Caco-2 (cell line): ENCODE data around the gene NTMT2. TPM values are rescaled to one million over a fixed set of nuclear protein-coding genes. Genes with fewer than 3 reads are reported as not detected.

Experiments
- BruUV-seq: library from RNA; stranded (reverse); fragments of 400-500 nt; replicated peaks from 2 replicates; lab custom pipeline; 2021; lab: Mats Ljungman, UMichigan
- CTCF ChIA-PET: fragments of 300-600 bp; sonication (Branson Sonifier 250); formaldehyde crosslinking; loops from one replicate; lab custom pipeline; 2022; ENCODE audit warnings: antibody characterized with exemption; lab: Charles Lee
- POLR2A ChIA-PET: fragments of 300-600 bp; sonication (Branson Sonifier 250); formaldehyde crosslinking; loops from one replicate; lab custom pipeline; 2022; ENCODE audit warnings: antibody characterized with exemption; lab: Charles Lee
- DNase-seq, 2 experiments: peaks; one replicate each; pipeline versions ENCODE4 v3.0.0 to v3.0.0-alpha.2; 2020 to 2022
- H3K27me3 ChIP-seq: replicated peaks from 2 replicates; pipeline ENCODE4 v1.6.0; 2011; ENCODE audit warnings: low read length; ENCODE audit not compliant: control insufficient read depth, insufficient read depth
- H3K36me3 ChIP-seq: 2 replicates; pipeline ENCODE4 v1.5.1; 2011; ENCODE audit warnings: low read length; ENCODE audit not compliant: control insufficient read depth, insufficient read depth
- H3K4me1 ChIP-seq: fragments of 250-450 bp; sonication (Bioruptor Pico); 2 replicates; pipeline ENCODE4 v1.5.1; 2020; ENCODE audit warnings: mild to moderate bottlenecking
- H3K4me3 ChIP-seq: 2 replicates; pipeline ENCODE4 v1.5.1; 2011; ENCODE audit warnings: low read depth, mild to moderate bottlenecking, control low read depth, low read length
- H3K9me3 ChIP-seq: fragments of 250-450 bp; sonication (Bioruptor Pico); 2 replicates; pipeline ENCODE4 v1.5.1; 2020; ENCODE audit warnings: mild to moderate bottlenecking, moderate library complexity
- H3K27ac Mint-ChIP-seq: one replicate; pipeline ENCODE4 v1.8.0; 2022; ENCODE audit warnings: mixed read lengths; ENCODE audit not compliant: unreplicated experiment
- H3K27me3 Mint-ChIP-seq: one replicate; pipeline ENCODE4 v1.8.0; 2022; ENCODE audit warnings: mixed read lengths; ENCODE audit not compliant: insufficient read depth, unreplicated experiment
- H3K36me3 Mint-ChIP-seq: one replicate; pipeline ENCODE4 v1.8.0; 2022; ENCODE audit warnings: mild to moderate bottlenecking, mixed read lengths; ENCODE audit not compliant: insufficient read depth, unreplicated experiment
- H3K4me1 Mint-ChIP-seq: one replicate; pipeline ENCODE4 v1.8.0; 2022; ENCODE audit warnings: low read depth, mixed read lengths; ENCODE audit not compliant: unreplicated experiment
- H3K4me3 Mint-ChIP-seq: one replicate; pipeline ENCODE4 v1.8.0; 2022; ENCODE audit warnings: mild to moderate bottlenecking, moderate library complexity, mixed read lengths; ENCODE audit not compliant: unreplicated experiment
- H3K9me3 Mint-ChIP-seq: one replicate; pipeline ENCODE4 v1.8.0; 2022; ENCODE audit warnings: mixed read lengths; ENCODE audit not compliant: unreplicated experiment
- intact Hi-C: fragments of 100-400 bp; cut with micrococcal nuclease; formaldehyde crosslinking; loops from one replicate; pipeline ENCODE4 v1.10.0; 2022; ENCODE audit not compliant: unreplicated experiment
- total RNA-seq: library from RNA; stranded (reverse); gene quantifications from 2 replicates; pipeline ENCODE4 v1.2.3, GENCODE V29; 2022
- TF ChIP-seq, protein P1 (sequence below), 2 experiments: fragments of 200-600 bp in 1 of 2; IDR thresholded peaks; 1 replicate in 1 of 2; 2 replicates in 1 of 2; pipeline versions ENCODE4 v1.5.1 to v1.8.0; 2011 to 2022; ENCODE audit warnings: antibody characterized with exemption in 1 of 2, control low read depth in 1 of 2, inconsistent platforms in 1 of 2, low read depth in 1 of 2, low read length in 1 of 2, mild to moderate bottlenecking in 1 of 2, moderate library complexity in 1 of 2; ENCODE audit not compliant: insufficient read depth in 1 of 2, severe bottlenecking in 1 of 2, unreplicated experiment in 1 of 2

The NTMT2 gene
- total RNA-seq, 1 experiment from 2014 or later = not detected

DNA sequence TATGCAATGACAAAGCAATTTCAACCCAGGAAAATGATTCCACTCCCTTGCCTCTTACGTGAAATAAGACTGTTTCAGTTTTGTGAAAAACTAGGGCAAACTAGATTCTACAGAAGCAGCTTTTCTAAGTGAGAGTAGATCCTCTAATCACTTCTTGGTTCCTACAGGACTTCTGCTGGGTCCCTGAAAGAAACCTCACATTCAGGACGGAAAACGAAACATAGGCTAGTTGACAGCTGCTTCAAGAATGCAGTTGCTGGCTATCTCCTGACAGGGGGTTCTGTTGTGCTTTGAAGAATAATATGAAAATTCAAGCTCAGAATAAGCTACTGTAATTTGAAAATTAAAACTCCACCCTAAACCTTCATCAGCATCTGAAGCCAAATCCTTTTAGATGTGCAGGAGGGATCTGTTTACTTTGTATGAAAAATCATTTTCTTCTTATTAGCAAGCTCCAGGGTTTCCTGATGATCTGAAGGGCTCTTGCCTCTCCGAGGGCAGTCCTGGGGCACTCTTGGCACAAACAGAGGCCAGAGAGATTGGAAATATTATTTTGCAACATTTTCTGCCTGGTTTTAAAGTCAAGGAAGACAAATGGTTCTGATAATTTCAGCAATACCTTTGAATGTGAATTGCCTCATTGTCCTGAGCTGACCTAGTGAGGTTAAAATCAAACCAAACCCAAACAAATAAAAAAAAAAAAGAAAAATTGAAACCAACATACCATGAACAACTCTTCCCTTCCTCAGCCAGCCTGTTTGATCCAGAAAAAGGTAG lies 55.0 kb downstream of the NTMT2 start:
- TF ChIP-seq, protein P1, sequence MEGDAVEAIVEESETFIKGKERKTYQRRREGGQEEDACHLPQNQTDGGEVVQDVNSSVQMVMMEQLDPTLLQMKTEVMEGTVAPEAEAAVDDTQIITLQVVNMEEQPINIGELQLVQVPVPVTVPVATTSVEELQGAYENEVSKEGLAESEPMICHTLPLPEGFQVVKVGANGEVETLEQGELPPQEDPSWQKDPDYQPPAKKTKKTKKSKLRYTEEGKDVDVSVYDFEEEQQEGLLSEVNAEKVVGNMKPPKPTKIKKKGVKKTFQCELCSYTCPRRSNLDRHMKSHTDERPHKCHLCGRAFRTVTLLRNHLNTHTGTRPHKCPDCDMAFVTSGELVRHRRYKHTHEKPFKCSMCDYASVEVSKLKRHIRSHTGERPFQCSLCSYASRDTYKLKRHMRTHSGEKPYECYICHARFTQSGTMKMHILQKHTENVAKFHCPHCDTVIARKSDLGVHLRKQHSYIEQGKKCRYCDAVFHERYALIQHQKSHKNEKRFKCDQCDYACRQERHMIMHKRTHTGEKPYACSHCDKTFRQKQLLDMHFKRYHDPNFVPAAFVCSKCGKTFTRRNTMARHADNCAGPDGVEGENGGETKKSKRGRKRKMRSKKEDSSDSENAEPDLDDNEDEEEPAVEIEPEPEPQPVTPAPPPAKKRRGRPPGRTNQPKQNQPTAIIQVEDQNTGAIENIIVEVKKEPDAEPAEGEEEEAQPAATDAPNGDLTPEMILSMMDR (IDR thresholded peaks at IDR 0.05; ENCODE audit: insufficient read depth in 1 of 2, low read depth in 1 of 2, low read length in 1 of 2, severe bottlenecking in 1 of 2, unreplicated experiment in 1 of 2) = no peak
- Mint-ChIP-seq H3K27ac (no peak overlapping the region), H3K9me3 (no peaks in the 10 kb centered on the region), H3K4me3 (no peak overlapping the region), H3K27me3 (no peaks in the 10 kb centered on the region), H3K36me3 (no peaks in the 10 kb centered on the region), H3K4me1 (no peaks in the 10 kb centered on the region)
- DNase-seq = no peak
- Histone ChIP-seq H3K9me3 (no peaks in the 10 kb centered on the region), H3K4me1 (no peaks in the 10 kb centered on the region), H3K36me3 (no peaks in the 10 kb centered on the region), H3K4me3 (no peak overlapping the region), H3K27me3 (no peaks in the 10 kb centered on the region)
- ChIA-PET CTCF (no interaction called here), POLR2A (no interaction called here)
- no TSS peak for BruUV-seq
- intact Hi-C loops = no loop called here

DNA sequence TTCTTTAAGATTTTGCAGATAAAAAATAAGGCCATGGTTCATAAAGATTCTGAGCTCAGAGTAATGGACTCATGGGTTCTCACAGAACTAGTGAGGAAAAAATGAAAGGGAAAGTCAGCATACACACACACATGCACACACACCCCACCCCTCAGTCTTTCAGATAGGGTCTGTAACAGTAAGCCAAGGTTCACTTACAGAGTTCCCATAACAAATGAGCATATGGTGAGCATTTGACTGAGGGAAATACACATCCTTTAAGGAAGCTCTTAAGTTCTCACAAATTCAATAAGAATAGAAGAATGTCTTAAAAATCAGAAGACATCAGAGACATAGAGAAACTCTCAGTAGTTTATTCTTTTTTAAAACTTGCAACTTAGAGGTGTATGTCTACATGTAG lies 57.9 kb downstream of the NTMT2 start:
- no peak for DNase-seq
- Mint-ChIP-seq H3K4me1 (no peaks in the 10 kb centered on the region), H3K4me3 (no peak overlapping the region), H3K9me3 (peaks cover 14% of the 10 kb centered on the region), H3K36me3 (no peaks in the 10 kb centered on the region), H3K27ac (no peak overlapping the region), H3K27me3 (no peaks in the 10 kb centered on the region)
- H3K27me3 ChIP-seq = no peaks in the 10 kb centered on the region
- no peaks in the 10 kb centered on the region for H3K4me1 ChIP-seq
- ChIA-PET CTCF (no interaction called here), POLR2A (no interaction called here)
- intact Hi-C loops = no loop called here
- H3K4me3 ChIP-seq = no peak overlapping the region
- no TSS peak for BruUV-seq
- TF ChIP-seq, protein P1 (IDR thresholded peaks at IDR 0.05; ENCODE audit: insufficient read depth in 1 of 2, low read depth in 1 of 2, low read length in 1 of 2, severe bottlenecking in 1 of 2, unreplicated experiment in 1 of 2) = no peak
- H3K36me3 ChIP-seq = no peaks in the 10 kb centered on the region
- H3K9me3 ChIP-seq = no peaks in the 10 kb centered on the region

GRCh38 chr1:170204121-170204520 lies 58.4 kb downstream of the NTMT2 start:
- Histone ChIP-seq H3K4me1 (no peaks in the 10 kb centered on the region), H3K36me3 (no peaks in the 10 kb centered on the region), H3K27me3 (no peaks in the 10 kb centered on the region), H3K4me3 (no peak overlapping the region), H3K9me3 (no peaks in the 10 kb centered on the region)
- BruUV-seq = no TSS peak
- H3K36me3 Mint-ChIP-seq = no peaks in the 10 kb centered on the region
- no peak overlapping the region for H3K4me3 Mint-ChIP-seq
- intact Hi-C loops = no loop called here
- H3K9me3 Mint-ChIP-seq = peaks cover 14% of the 10 kb centered on the region
- ChIA-PET CTCF (no interaction called here), POLR2A (no interaction called here)
- no peaks in the 10 kb centered on the region for H3K4me1 Mint-ChIP-seq
- no peak for DNase-seq
- H3K27ac Mint-ChIP-seq = no peak overlapping the region
- TF ChIP-seq, protein P1 (IDR thresholded peaks at IDR 0.05; ENCODE audit: insufficient read depth in 1 of 2, low read depth in 1 of 2, low read length in 1 of 2, severe bottlenecking in 1 of 2, unreplicated experiment in 1 of 2) = no peak
- H3K27me3 Mint-ChIP-seq = no peaks in the 10 kb centered on the region
